ENCODE data around the gene GPRIN3.
A peak's percentile ranks its signal among the peaks of the same experiment; 100 is the strongest.
"Not testable (repeated sequence)": the region's sequence is repeated elsewhere in the genome, so short reads cannot be mapped to it uniquely, and the experiment has no call there.

The GPRIN3 gene

GRCh38 chr4:89311433-89311832 is 3.8 kb upstream of the GPRIN3 start:
- DNase-seq, result no peak

GRCh38 chr4:89309154-89309553 is 1.6 kb upstream of the GPRIN3 start:
- DNase-seq, result not testable (repeated sequence)

GRCh38 chr4:89308161-89308500 is 531 bp upstream of the GPRIN3 start:
- no peak for DNase-seq

- no peak for DNase-seq
These were observed 488 bp downstream of the GPRIN3 start for GRCh38 chr4:89307178-89307445.

GRCh38 chr4:89306486-89307177 is 968 bp downstream of the GPRIN3 start:
- peak; percentile 12 for DNase-seq

- no peak for DNase-seq
These were observed 1.7 kb downstream of the GPRIN3 start for GRCh38 chr4:89305712-89306437.

GRCh38 chr4:89305028-89305427 is 2.6 kb downstream of the GPRIN3 start:
- peak; percentile 76 for DNase-seq

- peak; percentile 30 for DNase-seq
These were observed 3.7 kb downstream of the GPRIN3 start for GRCh38 chr4:89303814-89304388.

- DNase-seq, result peak; percentile 83
These were observed 4.4 kb downstream of the GPRIN3 start for GRCh38 chr4:89303177-89303576.

GRCh38 chr4:89301902-89302301 is 5.7 kb downstream of the GPRIN3 start:
- no peak for DNase-seq

GRCh38 chr4:89301003-89301402 is 6.6 kb downstream of the GPRIN3 start:
- DNase-seq, result no peak

GRCh38 chr4:89300499-89300898 is 7.1 kb downstream of the GPRIN3 start:
- no peak for DNase-seq

GRCh38 chr4:89300060-89300459 is 7.5 kb downstream of the GPRIN3 start:
- no peak for DNase-seq

GRCh38 chr4:89299153-89299791 is 8.3 kb downstream of the GPRIN3 start:
- peak; percentile 43 for DNase-seq

GRCh38 chr4:89298788-89299152 is 8.8 kb downstream of the GPRIN3 start:
- DNase-seq, result peak; percentile 58

- peak; percentile 58 for DNase-seq
These were observed 9.4 kb downstream of the GPRIN3 start for GRCh38 chr4:89298155-89298554.

GRCh38 chr4:89296896-89297295 is 10.7 kb downstream of the GPRIN3 start:
- no peak for DNase-seq

GRCh38 chr4:89296399-89296798 is 11.2 kb downstream of the GPRIN3 start:
- no peak for DNase-seq

GRCh38 chr4:89295415-89295927 is 12.1 kb downstream of the GPRIN3 start:
- DNase-seq, result no peak

- no peak for DNase-seq
These were observed 12.9 kb downstream of the GPRIN3 start for GRCh38 chr4:89294573-89295269.

GRCh38 chr4:89293299-89293698 is 14.3 kb downstream of the GPRIN3 start:
- DNase-seq, result no peak

GRCh38 chr4:89290727-89291516 is 16.7 kb downstream of the GPRIN3 start:
- no peak for DNase-seq

Measured in NCI-H2029 treated with DMSO at 0.1 percent for 48 hours (cell line).